WTC11 (cell line): ENCODE measurements around the gene DLX1. TPM values are rescaled to one million over a fixed set of nuclear protein-coding genes. Genes with fewer than 3 reads are reported as not detected.

Experiments used
- ATAC-seq: fragments of 200-7000 bp; cut with Tn5 transposase; 2 replicates; pipeline ENCODE4 v1.10.0; 2021; ENCODE audit warnings: mild to moderate bottlenecking, moderate library complexity
- CTCF ChIA-PET: fragments of 300-600 bp; sonication (Branson Sonifier 250); formaldehyde crosslinking; loops from one replicate; lab custom pipeline; 2021; ENCODE audit warnings: antibody characterized with exemption; lab: Charles Lee
- POLR2A ChIA-PET: fragments of 350-600 bp; sonication (Branson Sonifier 250); formaldehyde crosslinking; loops from one replicate; lab custom pipeline; 2021; ENCODE audit warnings: antibody characterized with exemption; lab: Charles Lee
- DNase-seq: peaks from one replicate; pipeline ENCODE4 v3.0.0; 2021; ENCODE audit warnings: low spot score
- H3K27ac Mint-ChIP-seq: 2 replicates; pipeline ENCODE4 v1.8.0; 2021; ENCODE audit warnings: mixed read lengths
- H3K27me3 Mint-ChIP-seq: 2 replicates; pipeline ENCODE4 v1.8.0; 2021; ENCODE audit warnings: low read depth, mild to moderate bottlenecking, moderate library complexity, mixed read lengths
- H3K36me3 Mint-ChIP-seq: 2 replicates; pipeline ENCODE4 v1.8.0; 2021; ENCODE audit warnings: mixed read lengths
- H3K4me1 Mint-ChIP-seq: 2 replicates; pipeline ENCODE4 v1.8.0; 2022; ENCODE audit warnings: mixed read lengths
- H3K4me3 Mint-ChIP-seq: 2 replicates; pipeline ENCODE4 v1.8.0; 2021; ENCODE audit warnings: mild to moderate bottlenecking, moderate library complexity, mixed read lengths
- H3K9me3 Mint-ChIP-seq: 2 replicates; pipeline ENCODE4 v1.8.0; 2021; ENCODE audit warnings: mixed read lengths
- ATF2 ChIP-seq: sonication (generic); formaldehyde crosslinking; IDR thresholded peaks from 2 replicates; pipeline ENCODE4 v1.8.1; 2022; ENCODE audit warnings: low read depth, missing genetic modification reagents, borderline replicate concordance
- E2F1 ChIP-seq: sonication (generic); formaldehyde crosslinking; IDR thresholded peaks from 2 replicates; pipeline ENCODE4 v1.8.0; 2022; ENCODE audit warnings: mild to moderate bottlenecking, missing genetic modification reagents
- ESRRA ChIP-seq: sonication (generic); formaldehyde crosslinking; IDR thresholded peaks from 2 replicates; pipeline ENCODE4 v1.8.1; 2022; ENCODE audit warnings: mild to moderate bottlenecking, missing genetic modification reagents, borderline replicate concordance
- FOXJ3 ChIP-seq: sonication (generic); formaldehyde crosslinking; IDR thresholded peaks from 2 replicates; pipeline ENCODE4 v1.9.0; 2021; ENCODE audit warnings: missing genetic modification reagents, mild to moderate bottlenecking, borderline replicate concordance
- FOXK1 ChIP-seq: sonication (generic); formaldehyde crosslinking; IDR thresholded peaks from 2 replicates; pipeline ENCODE4 v1.8.0; 2022; ENCODE audit warnings: mild to moderate bottlenecking, moderate library complexity, missing genetic modification reagents
- JAZF1 ChIP-seq: fragments of 250-450 bp; sonication (Bioruptor Pico); IDR thresholded peaks from 2 replicates; pipeline ENCODE4 v1.9.0; 2021; ENCODE audit warnings: moderate library complexity, mild to moderate bottlenecking, inconsistent platforms
- KAT7 ChIP-seq: sonication (generic); formaldehyde crosslinking; IDR thresholded peaks from 2 replicates; pipeline ENCODE4 v1.8.1; 2023; ENCODE audit warnings: missing genetic modification reagents, mild to moderate bottlenecking, borderline replicate concordance
- MLX ChIP-seq: sonication (generic); formaldehyde crosslinking; IDR thresholded peaks from 2 replicates; pipeline ENCODE4 v1.8.1; 2023; ENCODE audit warnings: mild to moderate bottlenecking, missing genetic modification reagents, moderate library complexity
- MYBL2 ChIP-seq: sonication (generic); formaldehyde crosslinking; IDR thresholded peaks from 2 replicates; pipeline ENCODE4 v1.8.1; 2023; ENCODE audit warnings: mild to moderate bottlenecking, moderate library complexity, missing genetic modification reagents
- NFE2L1 ChIP-seq: sonication (generic); formaldehyde crosslinking; IDR thresholded peaks from 2 replicates; pipeline ENCODE4 v1.8.1; 2023; ENCODE audit warnings: missing genetic modification reagents
- PRDM15 ChIP-seq: sonication (generic); formaldehyde crosslinking; IDR thresholded peaks from 2 replicates; pipeline ENCODE4 v1.8.0; 2022; ENCODE audit warnings: missing genetic modification reagents
- PRRX2 ChIP-seq: fragments of 250-450 bp; sonication (Bioruptor Pico); IDR thresholded peaks from 2 replicates; pipeline ENCODE4 v1.8.0; 2021; ENCODE audit warnings: mild to moderate bottlenecking
- SMAD4 ChIP-seq: sonication (generic); formaldehyde crosslinking; IDR thresholded peaks from 2 replicates; pipeline ENCODE4 v1.8.0; 2022; ENCODE audit warnings: mild to moderate bottlenecking, missing genetic modification reagents
- TCF7 ChIP-seq: sonication (generic); formaldehyde crosslinking; IDR thresholded peaks from 2 replicates; pipeline ENCODE4 v1.8.0; 2022; ENCODE audit warnings: mild to moderate bottlenecking, low read depth, missing genetic modification reagents, moderate library complexity
- TP53 ChIP-seq: sonication (generic); formaldehyde crosslinking; IDR thresholded peaks from 2 replicates; pipeline ENCODE4 v1.8.1; 2023; ENCODE audit warnings: mild to moderate bottlenecking, missing genetic modification reagents
- ZBTB21 ChIP-seq: sonication (generic); formaldehyde crosslinking; IDR thresholded peaks from 2 replicates; pipeline ENCODE4 v1.8.1; 2023; ENCODE audit warnings: mild to moderate bottlenecking, missing genetic modification reagents, borderline replicate concordance
- ZNF232 ChIP-seq: sonication (generic); formaldehyde crosslinking; IDR thresholded peaks from 2 replicates; pipeline ENCODE4 v1.8.0; 2022; ENCODE audit warnings: mild to moderate bottlenecking, missing genetic modification reagents
- total RNA-seq: library from RNA; stranded (reverse); gene quantifications from 3 replicates; pipeline ENCODE4 v1.2.3, GENCODE V29; 2021

Gene DLX1
- total RNA-seq, 1 experiment from 2014 or later: not detected

- ATAC-seq: no peak
- Mint-ChIP-seq H3K36me3 (no peaks in the 10 kb centered on the region), H3K9me3 (no peaks in the 10 kb centered on the region), H3K27me3 (no peaks in the 10 kb centered on the region), H3K4me1 (peaks cover 12% of the 10 kb centered on the region; the same call in 1 of the 2 replicates), H3K4me3 (no peak overlapping the region), H3K27ac (no peak overlapping the region)
- TF ChIP-seq NFE2L1 (CRISPR knock-in tag) (no peak), PRRX2 (CRISPR knock-in tag) (no peak), ESRRA (no peak), JAZF1 (CRISPR knock-in tag) (no peak), FOXK1 (no peak), SMAD4 (no peak), ZBTB21 (no peak)
- ChIA-PET CTCF (interaction anchor here (0.8 to 1.3 kb wide), 2 partner anchors 9 to 10 kb away, joined by 3 to 5 read pairs; no protein-coding TSS in a partner anchor), POLR2A (no interaction called here)
- DNase-seq: no peak
Observed at GRCh38 chr2:172047566-172048507, 37.5 kb upstream of the DLX1 start.

GRCh38 chr2:172048508-172049503 lies 36.5 kb upstream of the DLX1 start:
- H3K27me3 Mint-ChIP-seq: no peaks in the 10 kb centered on the region
- POLR2A ChIA-PET: no interaction called here
- no peaks in the 10 kb centered on the region for H3K9me3 Mint-ChIP-seq
- CTCF ChIA-PET: no interaction called here
- no peak for TF ChIP-seq KAT7 (CRISPR knock-in tag)
- peaks cover 14% of the 10 kb centered on the region; the same call in 1 of the 2 replicates for H3K4me1 Mint-ChIP-seq
- no peak for DNase-seq
- H3K27ac Mint-ChIP-seq: no peak overlapping the region
- ATAC-seq: no peak
- H3K4me3 Mint-ChIP-seq: no peak overlapping the region
- H3K36me3 Mint-ChIP-seq: no peaks in the 10 kb centered on the region

- ChIA-PET POLR2A (no interaction called here), CTCF (no interaction called here)
- H3K27me3 Mint-ChIP-seq: no peaks in the 10 kb centered on the region
- no peaks in the 10 kb centered on the region for H3K9me3 Mint-ChIP-seq
- H3K4me1 Mint-ChIP-seq: peaks cover 14% of the 10 kb centered on the region; the same call in 1 of the 2 replicates
- ATAC-seq (no peak), DNase-seq (no peak)
- H3K27ac Mint-ChIP-seq: no peak overlapping the region
- no peak overlapping the region for H3K4me3 Mint-ChIP-seq
- no peaks in the 10 kb centered on the region for H3K36me3 Mint-ChIP-seq
- TF ChIP-seq ATF2 (CRISPR knock-in tag) (no peak), E2F1 (CRISPR knock-in tag) (no peak), PRDM15 (no peak), TP53 (CRISPR knock-in tag) (no peak), MLX (CRISPR knock-in tag) (no peak), FOXK1 (no peak), TCF7 (CRISPR knock-in tag) (no peak), MYBL2 (no peak), FOXJ3 (CRISPR knock-in tag) (no peak), ZNF232 (CRISPR knock-in tag) (no peak)
Observed at GRCh38 chr2:172049567-172050120, 35.7 kb upstream of the DLX1 start.
